GM21528 (cell line): ENCODE measurements around the gene ZSCAN32.

Experiments used
- ATAC-seq: cut with Tn5 transposase; IDR thresholded peaks from one replicate; pipeline ENCODE4 v1.9.1; 2021; ENCODE audit warnings: mild to moderate bottlenecking, moderate library complexity; ENCODE audit not compliant: unreplicated experiment, low FRiP score

ZSCAN32 gene

DNA sequence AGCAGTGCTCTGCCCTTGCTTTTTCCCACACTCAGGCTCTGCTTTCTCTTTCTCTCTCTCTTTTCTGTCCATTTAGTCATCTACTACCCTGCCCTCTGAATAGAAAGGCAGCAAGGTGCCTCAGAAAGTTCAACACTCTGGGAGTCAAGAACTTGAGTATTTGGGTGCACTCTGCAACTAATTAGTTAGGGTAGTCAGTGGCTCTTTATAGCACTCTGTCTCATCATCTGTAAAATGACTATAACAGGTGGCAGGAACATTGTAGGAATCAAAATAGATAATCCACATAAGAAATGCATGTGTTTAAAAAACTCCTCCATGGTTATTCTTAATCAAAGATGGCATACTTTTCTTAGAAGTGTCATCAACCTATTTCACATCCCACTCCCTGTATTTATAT is 37.9 kb downstream of the ZSCAN32 start:
- ATAC-seq = no peak

DNA sequence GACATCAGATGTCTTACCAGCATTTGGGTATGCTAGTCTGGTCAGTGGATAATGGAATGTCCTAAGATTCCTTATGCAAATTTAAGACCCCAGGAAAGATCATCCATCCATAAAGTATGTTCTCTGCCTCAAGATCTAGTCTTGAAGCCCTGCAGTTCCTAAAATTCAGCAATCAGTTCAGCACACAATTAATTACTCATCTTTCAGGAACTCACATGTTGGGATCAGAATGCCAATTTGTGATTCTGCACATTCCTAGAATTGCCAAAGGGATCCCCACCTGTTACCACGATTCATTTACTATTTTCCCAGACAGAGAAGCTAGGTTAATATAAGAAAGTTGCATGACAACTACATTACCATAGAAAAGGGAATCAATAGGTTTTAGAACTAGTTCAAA is 41.9 kb downstream of the ZSCAN32 start:
- no peak for ATAC-seq

DNA sequence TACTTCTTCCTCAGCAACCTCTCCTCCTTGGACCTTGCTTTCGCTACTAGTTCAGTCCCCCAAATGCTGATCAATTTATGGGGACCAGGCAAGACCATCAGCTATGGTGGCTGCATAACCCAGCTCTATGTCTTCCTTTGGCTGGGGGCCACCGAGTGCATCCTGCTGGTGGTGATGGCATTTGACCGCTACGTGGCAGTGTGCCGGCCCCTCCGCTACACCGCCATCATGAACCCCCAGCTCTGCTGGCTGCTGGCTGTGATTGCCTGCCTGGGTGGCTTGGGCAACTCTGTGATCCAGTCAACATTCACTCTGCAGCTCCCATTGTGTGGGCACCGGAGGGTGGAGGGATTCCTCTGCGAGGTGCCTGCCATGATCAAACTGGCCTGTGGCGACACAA is 44.7 kb downstream of the ZSCAN32 start:
- ATAC-seq = no peak

DNA sequence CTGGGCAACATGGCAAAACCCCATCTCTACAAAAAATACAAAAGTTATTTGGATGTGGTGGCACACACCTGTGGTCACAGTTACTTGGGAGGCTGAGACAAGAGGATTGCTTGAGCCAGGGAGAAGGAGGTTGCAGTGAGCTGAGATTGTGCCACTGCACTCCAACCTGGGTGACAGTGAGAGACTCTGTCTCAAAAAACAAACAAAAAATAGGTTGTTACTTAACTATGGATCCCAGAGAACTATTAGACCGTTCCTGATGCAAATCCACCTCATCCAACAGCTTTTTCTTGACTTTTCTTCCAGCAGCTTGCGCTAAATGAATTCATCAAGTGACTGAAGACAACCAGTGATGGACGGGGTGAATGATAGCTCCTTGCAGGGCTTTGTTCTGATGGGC is 45.2 kb downstream of the ZSCAN32 start, which contains the start of gene OR2C1:
TSS of gene OR2C1 (plus strand) at position 301 of the 400 bp plus-strand sequence. CDS start at position 353, 52 bp downstream.
- no peak for ATAC-seq

DNA sequence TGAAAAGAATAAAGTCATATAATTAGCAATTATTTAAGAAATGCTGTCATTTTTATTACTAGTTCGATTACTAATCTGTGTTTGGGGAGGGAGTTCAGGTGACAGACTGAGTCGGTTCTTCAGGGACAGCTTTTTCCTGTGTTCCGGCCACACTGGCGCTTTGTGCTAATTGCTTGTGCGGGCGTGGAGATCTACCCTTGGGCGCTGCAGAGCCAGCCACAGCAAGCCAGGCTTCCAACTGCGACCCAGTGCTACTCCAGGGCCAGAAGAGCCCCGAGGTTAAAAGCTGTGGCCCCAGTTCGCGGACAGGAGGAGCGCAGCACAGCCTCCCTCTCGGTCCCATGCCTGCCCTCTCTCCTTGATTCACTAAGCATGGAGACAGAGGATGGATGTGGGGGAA is 51.6 kb downstream of the ZSCAN32 start:
- no peak for ATAC-seq

DNA sequence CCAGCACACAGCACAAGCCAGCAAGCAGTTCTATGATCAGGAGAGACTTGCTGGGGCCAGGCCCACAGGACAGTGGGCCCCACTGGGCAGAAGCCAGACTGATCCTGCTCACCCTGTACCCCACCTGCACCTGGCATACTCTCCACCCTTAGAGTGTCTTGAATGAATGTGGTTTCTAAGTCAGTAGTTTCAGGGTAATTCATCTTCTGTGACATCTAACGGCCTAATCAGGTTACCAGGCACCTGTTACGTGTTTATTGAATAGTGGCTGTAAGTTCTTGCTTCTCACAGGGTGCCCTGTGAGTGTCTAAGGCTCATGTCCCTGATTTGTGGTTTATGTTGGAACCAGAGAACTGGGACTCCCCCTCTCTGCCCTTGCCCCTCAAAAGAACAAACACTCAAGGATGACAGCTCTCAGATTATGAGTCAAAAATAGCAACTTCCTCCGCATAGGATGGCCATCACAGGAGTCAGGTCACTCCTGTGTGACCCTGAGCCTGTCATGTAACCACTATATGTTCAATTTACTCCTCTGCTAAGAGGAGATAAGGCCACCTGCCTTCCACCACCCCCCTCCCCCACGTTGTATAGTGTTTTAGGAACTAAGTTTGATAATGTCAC is 52.1 kb downstream of the ZSCAN32 start:
- ATAC-seq = no peak

DNA sequence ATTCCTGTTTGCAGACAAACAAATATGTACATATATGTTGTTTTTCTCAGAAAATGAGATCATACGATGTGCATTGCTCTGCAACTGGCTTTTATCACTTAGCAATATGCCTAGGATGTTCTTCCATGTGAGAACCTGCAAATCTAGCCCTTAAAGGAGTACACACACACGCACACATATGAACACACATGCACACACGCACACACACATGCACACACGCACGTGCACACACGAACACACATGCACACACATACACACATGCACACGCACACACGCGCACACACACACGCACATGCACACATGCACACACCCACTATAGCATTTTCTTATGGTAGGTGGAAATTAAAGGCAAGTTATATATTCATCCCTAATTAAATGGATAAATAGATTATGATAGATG is 53.2 kb downstream of the ZSCAN32 start:
- ATAC-seq = no peak

DNA sequence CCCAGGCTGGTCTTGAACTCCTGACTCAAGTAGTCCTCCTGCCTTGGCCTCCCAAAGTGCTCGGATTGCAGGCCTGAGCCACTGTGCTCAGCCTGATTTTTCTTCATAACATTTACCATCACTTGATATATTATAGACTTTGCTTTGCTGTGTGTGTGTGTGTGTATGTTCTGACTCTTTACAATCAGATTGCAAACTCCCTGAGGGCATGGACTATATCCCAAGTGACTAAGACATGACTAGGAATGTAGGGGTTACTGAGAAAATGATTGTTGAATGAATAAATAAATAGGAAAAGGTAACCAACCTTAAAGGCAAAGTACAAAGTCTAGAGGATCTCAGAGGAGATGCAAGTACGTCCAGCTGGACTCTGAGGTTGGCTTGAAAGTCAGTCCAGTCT is 54.8 kb downstream of the ZSCAN32 start:
- no peak for ATAC-seq
